Activated CD4-positive, alpha-beta T cell treated with anti-CD3 and anti-CD28 coated beads for 1 hour (primary cell): ENCODE data around the gene DRG2.

Experiments
- DNase-seq: peaks from one replicate; pipeline ENCODE4 v3.0.0-alpha.2; 2020

DRG2 gene

DNA sequence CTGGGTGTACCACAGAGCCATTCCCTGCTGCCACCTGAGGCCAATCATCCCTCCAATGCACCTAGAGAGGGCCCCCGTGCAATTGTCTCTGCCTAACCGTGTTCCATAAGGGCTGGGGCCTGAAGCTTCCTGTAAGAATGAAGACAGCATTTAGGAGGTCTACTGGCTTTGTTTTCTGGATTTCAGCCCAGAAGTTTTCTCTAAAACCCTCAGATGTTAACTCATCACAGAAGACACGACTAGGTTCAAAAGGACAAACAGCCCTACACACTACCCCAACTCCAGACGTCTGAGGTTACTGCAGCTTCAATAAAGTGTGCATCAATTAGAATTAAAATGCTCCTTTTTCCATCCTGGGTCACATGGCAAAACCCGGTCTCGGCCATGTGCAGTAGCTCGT, 10.8 kb upstream of the DRG2 start:
- no peak for DNase-seq

DNA sequence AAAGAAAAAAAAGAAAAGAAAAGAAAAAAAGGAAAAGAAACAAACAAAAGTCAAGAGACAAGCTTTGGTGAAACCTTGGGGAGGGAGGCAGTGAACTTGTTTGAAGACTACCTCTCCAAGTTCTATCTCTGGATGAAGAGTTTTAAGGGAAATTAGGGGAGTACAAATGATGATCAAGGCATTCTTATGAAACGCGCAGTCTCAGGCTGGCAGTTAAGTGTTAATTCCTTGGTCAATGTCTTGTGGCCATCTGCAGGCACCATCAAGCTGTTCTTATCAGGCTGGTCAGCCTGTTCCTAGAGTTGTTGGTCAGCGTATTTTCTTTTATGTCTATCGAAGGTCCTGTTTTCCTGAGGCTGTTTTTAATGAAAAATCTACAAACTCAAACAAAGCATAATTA, 8.2 kb upstream of the DRG2 start:
- no peak for DNase-seq

DNA sequence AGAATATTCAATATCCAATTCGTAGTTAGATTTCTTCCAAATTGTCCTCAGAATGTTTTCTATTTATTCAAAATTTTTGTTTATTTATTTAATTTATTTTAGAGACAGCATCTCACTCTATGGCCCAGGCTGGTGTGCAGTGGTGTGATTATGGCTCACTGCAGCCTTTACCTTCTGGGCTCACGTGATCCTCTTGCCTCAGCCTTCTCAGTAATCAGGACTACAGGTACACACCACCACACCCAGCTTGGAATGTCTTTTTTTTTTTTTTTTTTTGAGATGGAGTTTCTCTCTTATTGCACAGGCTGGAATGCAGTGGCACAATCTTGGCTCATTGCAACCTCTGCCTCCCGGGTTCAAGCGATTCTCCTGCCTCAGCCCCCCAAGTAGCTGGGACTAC, 3.5 kb upstream of the DRG2 start:
- no peak for DNase-seq

DNA sequence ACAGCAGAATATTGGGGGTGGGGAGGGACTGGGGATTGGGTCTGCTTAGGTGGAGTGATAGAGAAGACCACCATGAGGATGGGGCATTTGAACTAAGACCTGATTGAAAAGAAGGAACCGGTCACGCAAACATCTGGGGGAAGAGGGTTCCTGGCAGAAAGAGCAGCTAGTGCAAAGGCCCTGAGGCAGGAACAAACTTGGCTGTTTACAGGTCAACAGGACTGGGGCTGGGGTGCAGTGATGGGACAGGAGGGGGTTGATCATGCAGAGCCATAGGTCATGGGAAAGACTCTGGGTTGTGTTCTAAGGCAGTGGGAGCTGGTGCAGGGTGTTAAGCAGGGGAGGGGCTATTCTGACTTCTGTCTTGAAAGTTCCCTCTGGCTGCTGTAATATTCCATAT, 1.9 kb downstream of the DRG2 start:
- no peak for DNase-seq

DNA sequence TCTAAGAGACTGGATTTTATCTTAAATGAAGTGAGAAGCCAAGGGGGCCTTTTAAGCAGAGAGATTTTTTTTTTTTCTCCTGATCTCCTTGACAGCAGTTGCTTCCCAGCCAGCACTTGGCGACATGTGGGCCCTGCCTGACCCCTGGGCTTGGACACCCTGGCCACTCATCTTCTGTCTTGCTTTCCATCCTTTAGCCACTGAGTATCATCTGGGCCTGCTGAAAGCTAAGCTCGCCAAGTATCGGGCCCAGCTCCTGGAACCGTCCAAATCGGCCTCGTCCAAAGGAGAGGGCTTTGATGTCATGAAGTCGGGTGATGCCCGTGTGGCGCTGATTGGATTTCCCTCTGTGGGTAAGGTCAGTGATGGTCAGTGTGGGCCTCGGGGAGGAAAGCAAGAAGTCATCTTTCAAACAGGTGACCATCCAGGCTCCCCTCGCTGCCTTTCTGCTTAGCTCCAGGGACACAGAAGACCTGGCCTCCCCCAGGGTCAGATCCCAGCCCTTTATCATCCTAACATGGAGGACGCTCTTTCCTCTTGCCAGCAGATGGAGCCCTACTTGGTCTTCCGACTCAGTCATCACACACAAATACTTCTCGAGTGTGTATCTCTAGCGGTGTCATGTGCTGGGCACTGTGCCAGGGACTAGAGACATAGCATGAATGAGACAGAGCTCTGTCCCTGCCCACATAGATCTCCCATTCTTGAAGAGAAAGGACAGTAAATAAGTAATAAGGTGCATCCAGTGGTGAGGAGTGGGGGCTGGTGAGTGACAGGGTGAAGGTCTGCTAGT, 6.1 kb downstream of the DRG2 start:
- no peak for DNase-seq

DNA sequence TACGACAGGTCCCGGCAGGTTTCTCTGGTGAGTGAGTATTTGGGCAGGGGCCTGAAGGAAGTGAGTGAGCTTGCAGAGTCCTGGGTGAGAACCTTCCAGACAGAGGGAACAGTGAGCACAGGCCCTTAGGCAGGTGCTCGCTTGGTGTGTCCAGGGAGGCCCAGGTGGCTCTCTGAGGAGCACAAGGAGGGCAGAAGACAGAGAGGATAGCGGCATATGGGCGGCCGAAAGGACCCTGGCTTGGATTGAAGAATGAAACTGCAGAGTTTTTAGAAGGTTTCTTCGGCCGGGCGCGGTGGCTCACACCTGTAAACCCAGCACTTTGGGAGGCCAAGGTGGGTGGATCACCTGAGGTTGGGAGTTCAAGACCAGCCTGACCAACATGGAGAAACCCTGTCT, 6.7 kb downstream of the DRG2 start:
- DNase-seq = no peak

DNA sequence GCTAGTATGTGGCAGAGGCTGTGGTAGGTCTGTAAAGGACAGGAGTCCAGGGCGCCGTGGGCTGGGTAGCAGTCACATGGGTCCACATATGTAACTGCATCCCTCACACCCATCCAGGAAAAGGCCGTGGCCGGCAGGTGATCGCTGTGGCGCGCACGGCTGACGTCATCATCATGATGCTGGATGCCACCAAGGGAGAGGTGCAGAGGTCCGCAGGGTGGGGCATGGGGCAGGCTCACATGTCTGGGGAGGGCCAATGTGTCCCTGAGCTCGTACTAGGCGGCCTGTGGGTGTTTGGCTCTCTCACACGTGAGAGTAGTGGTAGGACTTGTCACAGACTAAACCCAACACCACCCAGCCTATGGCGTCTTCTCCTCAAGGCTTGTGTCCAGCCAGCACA, 11.8 kb downstream of the DRG2 start:
- DNase-seq = no peak

DNA sequence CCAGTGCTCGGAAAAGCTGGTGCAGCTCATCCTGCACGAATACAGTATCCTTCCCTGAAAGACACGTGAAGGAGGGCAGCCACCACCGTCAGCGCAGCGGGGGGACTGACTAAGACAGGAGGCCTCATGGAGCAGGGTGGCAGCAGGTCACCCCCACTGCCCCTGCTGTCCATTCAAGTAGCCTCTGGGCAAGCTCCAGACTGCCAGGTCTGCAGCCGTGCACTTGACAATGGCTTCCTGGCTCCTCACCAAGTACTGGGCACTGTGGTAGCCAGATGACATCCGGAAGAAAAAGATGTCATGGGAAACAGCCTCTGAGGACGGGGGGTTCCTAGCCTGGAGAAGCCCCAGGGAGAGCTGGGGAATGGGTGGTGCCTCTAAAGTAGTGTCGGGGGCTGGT, 12.9 kb downstream of the DRG2 start:
- no peak for DNase-seq

DNA sequence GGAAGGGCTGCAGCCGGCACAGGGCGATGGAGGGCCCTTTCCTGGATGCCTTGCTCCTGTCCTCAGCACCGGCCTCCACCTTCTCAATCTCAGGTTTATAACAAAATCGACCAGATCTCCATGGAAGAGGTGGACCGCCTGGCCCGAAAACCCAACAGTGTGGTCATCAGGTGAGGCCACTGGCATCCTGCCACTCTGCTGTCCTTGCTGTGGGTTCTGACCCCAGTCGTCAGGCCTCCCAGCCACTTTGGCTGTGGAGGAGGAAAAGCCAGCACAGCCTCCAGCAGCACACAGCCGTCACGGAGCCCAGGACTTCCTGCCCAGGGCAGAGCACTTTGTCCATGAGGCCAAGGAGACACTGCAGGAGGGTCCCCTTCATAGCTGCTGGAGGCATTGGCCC, 14.1 kb downstream of the DRG2 start:
- no peak for DNase-seq

DNA sequence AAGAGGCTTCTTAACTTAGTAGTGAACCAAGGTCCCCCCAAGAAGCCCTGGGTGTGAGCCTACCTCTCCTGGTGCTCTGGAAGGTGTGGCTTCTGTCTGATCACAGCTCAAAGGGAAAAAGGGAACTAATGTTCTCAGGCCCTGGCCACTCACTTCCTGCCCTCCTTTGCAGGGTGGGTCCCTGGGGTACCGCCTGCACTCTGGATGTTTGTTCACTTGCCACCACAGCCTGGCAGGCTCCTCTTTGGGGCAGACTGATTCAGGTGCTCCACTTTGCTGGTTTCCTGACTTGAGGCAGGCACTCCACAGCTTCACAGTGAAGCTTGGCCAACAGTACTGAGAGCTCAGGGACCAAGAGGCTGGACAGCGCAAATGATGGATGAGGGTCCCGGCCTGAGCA, 14.9 kb downstream of the DRG2 start:
- no peak for DNase-seq

DNA sequence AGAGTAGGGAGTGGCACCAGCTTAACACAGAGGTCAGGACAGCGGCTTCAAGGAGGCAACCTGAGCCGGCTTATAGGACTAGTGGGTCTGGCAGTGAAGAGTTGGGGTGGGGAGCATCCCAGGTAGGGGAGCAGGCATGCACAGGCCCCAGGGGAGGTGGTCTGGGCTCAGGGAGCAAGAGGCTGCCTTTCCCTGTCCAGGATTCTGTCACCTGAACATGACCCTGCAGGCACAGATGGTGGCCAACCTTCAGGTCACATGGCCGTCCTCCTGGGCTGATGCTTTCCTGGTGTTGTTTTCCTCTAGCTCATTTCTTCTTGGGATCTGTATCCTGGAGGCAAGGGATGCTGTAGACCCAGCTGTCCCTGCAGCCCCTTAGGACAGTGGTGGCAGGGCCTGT, 17.3 kb downstream of the DRG2 start:
- DNase-seq = no peak

DNA sequence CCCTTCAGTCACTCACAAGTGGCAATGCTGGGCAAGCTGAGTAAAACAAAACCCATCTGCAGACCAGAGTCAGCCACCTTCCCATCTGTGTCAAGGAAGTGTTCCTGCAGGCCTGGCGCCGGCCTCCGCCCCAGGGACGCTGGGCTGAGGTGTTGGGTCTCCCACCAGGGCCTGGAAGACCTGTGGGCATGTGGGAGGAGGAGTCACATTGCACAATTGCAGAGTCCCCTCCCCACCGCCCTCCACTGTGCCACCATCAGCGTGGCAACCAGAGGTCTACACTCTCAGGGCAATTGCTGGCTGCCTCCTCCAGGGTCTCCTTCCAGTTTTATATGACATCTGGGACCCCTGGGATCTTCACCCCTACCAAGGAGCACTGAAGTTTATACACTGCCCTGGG, 17.8 kb downstream of the DRG2 start:
- DNase-seq = no peak

DNA sequence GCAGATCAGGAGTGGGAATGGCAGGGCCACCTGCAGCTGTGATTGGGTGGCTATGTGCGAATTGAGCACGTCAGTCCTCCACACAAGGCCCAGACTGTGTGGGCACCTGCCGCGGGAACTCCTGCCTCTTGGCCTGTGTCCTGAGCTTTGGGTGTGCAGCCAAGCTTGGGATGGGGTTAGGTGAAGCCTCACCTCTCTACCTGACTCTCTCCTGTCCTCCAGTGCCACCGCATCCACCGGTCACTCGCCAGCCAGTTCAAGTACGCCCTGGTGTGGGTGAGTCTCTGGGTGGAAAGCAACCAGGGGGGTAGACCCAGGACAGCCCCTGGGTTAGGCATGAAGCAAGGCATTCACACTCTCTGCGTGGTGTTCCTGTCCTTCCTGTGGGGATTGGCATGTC, 18.5 kb downstream of the DRG2 start:
- DNase-seq = no peak

DNA sequence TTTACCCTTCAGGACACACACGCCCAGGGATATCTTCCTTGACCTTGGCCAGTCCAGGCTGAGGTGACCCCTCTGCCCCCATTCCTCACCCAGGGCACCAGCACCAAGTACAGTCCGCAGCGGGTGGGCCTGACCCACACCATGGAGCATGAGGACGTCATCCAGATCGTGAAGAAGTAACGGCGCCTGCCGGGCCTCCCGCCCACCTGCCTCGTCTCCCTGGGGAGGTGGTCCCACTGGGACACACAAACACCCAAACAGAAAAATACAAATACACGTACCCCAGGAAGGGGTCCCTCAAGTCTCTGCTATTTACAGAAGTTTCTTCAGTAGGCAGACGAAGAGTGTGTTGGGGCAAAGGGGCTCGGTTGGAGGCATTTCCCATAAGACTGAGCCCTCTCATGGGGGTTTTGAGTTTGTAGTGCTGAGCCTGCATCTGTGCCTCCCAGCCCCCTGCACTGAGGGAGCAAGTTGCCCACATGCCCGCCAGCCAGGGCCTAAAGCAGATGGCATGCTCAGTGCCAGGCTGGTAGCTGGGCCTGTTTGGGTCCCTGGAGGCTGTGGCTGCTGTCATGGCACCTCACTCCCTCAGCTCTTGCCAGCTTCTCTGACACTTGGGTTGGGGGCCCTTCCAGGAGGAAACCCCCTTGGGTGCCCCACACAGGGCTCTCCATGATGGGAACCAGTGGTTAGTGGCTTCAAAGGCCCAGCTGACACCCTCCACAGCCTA, 19.5 kb downstream of the DRG2 start:
- no peak for DNase-seq

DNA sequence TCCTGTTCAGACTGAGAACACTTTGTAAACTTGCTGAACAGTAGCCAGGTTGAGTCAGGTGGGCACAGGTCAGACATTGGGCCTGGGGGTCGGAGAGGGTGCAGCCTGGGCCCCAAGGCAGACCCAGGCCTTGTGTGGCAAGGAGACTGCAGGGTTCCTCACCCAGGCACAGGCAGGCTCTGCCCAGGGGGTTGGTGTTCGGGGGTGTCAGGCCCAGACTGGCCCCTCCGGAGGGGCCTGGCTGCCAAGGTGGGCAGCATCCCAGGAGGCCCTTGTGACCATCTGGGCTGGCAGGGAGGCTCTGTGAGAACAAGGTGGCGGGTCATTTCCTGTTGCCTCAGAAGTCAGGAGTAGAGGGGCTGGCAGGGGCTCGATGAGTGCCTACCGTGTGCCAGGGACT, 20.2 kb downstream of the DRG2 start:
- DNase-seq = no peak

DNA sequence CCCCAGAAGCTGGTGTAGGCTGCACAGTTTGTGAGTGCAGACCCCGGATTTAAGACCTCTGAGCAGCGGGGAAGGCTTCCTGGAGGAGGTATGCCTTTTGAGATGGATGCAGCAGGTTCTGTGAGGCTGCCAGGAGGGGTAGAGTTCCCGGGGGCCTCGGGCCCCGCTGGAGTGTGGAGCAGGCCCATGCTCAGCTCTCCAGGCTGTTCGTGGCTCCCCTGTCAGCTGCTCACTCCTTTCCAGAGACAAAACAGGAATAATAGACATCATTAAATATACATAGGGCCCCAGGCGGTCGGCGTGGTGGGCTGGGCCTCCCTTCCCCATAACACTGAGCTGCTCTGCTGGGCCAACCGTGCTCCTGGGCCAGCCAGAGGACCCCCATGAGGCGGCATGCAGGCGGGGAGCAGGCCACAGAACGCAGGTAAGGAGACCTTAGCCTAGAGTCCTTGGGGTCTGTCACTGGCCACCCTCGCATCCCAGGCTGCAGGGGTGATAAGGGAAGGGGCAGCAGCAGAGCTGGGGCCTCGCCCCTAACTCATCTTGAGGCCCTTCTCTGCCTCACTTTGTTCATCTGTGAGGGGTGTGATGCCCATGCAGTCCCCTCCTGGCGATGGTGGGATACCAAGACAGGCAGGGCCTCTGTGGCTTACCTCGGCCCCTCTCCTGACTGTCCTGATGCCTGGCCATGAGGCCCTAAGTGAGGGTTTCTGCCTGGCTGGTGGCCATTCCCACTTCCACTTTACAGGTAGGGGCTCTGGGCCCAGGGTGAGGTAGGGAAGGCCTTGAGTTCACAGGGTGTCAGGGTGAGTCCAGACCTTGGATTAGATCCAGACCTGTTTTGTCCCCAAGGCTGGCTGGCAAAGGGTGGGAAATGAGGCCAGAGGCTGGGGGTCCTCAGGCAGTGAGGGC, 20.9 kb downstream of the DRG2 start, which contains the start of gene MYO15A:
MYO15A (plus strand) TSS at position 356 of the 912 bp plus-strand sequence. CDS start 10,045 bp downstream, outside the sequence.
- DNase-seq = no peak

DNA sequence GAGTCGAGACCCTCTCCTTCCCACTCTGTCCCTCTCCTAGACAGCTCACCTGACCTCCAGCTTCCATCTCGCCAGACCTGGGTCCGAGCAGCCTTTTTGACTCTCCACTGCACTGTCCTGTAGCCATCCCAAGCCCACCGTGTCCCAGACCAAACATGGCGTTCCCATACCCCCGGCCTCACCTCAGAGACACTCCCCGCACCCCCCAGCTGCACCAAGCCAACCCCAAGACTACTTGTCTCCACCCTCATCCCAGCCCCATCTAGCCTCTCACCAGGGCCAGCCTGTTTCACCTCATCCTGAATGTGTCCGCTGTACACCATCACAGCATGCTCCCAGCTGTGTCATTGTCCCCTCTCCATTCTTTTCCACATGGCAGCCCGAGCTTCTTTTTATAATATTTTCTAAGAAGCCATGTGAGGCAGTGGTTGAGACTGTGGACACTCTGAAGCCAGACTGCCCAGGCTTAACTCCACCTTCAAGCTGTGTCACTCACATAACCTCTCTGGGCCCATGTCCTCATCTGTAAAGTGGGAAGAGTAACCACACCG, 22.3 kb downstream of the DRG2 start:
- DNase-seq = no peak

DNA sequence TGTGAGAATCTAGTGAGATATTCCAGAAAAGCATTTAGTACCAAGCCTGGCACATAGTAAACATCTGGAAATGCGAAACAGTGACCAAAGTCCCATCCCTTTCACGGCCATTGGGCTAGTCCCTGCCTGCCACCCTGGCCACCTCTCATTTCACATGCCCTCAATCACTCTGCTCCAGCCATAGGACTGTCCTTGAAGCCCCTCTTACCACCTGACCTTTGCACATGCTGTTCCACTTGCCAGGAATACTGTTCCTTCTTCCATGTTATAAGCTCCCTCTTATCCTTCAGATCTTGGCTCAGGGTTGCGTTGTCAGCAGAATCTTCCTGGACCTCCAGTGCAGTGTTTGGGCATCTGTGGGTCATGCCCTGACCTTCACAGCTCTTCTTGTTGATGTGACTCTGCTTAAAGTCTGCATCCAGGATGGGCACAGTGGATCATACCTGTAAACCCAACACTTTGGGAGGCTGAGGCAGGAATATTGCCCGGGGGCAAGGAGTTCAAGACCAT, 22.9 kb downstream of the DRG2 start:
- DNase-seq = no peak

DNA sequence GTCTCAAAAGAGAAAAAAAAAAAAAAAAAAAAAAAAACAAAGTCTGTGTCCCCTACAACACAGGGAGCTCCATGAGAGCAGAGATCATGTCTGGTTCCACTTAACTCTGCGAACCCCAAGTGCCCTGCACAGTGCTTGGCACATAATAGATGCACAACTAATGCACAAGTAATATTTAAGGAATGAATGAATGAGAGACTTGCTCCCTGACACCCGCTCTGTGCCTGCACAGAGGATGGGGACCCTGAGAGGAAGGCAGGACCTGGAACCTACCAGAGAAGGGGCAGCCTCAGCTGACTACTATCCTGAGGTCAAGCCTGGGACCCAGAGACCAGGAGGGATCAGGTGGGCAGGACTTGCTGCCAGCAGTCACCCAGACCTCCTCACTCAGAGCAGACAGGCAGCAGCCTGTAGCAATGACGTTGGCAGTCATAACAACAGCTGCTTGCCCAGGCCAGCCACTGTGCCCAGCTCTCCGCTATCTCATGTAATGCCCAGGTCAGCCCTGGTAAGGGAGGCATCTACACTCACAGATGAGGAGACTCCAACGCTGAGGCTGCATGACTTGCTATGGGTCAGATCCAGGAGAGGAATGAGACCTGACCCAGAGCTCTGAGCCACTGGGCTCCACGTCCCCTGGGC, 23.7 kb downstream of the DRG2 start:
- DNase-seq = no peak

DNA sequence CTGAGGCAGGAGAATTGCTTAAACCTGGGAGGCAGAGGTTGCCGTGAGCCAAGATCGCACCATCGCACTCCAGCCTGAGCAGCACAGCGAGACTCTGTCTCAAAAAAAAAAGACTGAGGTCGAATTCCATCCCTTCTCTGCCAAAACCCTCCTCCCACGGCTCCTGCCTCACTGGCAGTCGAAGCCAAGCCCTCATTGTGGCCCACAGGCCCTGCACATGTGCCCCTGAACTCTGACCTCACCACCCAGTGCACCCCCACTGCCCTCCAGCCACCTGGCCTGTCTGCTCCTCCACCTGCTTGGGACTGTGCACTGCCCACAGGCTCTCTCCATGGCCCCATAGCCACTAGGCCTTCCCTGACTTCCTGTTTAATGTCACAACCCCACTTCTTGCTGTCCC, 27.8 kb downstream of the DRG2 start:
- DNase-seq = no peak

DNA sequence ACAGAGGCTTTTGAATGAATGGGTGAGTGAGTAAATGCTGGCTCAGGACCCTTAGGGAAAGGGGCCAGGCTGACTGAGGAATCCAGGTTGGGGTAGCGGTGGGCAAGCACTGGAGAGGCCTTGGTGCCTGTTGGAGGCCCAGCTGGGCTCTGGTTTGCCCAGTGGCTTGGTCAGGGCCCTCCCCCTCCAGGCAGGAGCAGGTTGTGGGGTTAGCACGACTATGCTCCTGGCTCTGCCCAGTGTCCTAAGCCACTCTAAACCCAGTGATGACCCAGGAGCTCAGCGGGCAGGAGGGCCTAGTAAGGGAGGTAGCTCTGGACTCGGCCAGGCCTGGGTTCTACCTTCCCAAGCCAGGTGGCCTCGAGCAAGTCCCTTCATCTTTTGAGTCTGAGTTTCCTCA, 28.3 kb downstream of the DRG2 start:
- DNase-seq = no peak

DNA sequence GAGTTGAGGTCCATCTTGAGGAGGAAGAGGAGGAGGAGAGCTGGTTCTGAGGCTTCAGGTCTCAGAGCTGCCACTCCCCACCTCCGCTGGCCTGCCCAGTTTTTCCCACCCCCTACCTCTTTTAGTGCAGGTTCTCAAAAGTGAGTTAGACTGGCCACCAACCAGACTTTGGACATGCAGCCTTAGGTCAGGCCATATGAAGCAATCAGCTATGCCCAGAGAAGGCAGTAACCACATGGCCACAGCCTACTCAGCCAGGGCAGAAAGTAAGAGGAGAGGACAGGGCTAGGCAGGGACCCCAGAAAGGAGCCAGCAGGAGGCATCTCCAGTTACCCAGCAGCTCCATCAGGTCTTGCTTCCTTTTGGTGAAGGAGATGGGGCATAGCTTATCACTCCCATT, 29.8 kb downstream of the DRG2 start:
- no peak for DNase-seq
